Measurements from ENCODE around the gene ANKLE1.

GRCh38 chr19:17305216-17305516, 23.5 kb downstream of the ANKLE1 start:
- no peak for TF ChIP-seq POLR2AphosphoS5 (IDR thresholded peaks at IDR 0.05; ENCODE audit: low read depth)
- TF ChIP-seq, protein P1, sequence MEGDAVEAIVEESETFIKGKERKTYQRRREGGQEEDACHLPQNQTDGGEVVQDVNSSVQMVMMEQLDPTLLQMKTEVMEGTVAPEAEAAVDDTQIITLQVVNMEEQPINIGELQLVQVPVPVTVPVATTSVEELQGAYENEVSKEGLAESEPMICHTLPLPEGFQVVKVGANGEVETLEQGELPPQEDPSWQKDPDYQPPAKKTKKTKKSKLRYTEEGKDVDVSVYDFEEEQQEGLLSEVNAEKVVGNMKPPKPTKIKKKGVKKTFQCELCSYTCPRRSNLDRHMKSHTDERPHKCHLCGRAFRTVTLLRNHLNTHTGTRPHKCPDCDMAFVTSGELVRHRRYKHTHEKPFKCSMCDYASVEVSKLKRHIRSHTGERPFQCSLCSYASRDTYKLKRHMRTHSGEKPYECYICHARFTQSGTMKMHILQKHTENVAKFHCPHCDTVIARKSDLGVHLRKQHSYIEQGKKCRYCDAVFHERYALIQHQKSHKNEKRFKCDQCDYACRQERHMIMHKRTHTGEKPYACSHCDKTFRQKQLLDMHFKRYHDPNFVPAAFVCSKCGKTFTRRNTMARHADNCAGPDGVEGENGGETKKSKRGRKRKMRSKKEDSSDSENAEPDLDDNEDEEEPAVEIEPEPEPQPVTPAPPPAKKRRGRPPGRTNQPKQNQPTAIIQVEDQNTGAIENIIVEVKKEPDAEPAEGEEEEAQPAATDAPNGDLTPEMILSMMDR (conservative IDR thresholded peaks at IDR 0.05; ENCODE audit: low read depth in 2 of 2) = no peak
- TF ChIP-seq CREB1 (CRISPR knock-in tag; IDR thresholded peaks at IDR 0.05; ENCODE audit: low read depth) = no peak
- TF ChIP-seq EZH2phosphoT487 (IDR thresholded peaks at IDR 0.05; ENCODE audit: unreplicated experiment) = no peak
- TF ChIP-seq, protein P2, sequence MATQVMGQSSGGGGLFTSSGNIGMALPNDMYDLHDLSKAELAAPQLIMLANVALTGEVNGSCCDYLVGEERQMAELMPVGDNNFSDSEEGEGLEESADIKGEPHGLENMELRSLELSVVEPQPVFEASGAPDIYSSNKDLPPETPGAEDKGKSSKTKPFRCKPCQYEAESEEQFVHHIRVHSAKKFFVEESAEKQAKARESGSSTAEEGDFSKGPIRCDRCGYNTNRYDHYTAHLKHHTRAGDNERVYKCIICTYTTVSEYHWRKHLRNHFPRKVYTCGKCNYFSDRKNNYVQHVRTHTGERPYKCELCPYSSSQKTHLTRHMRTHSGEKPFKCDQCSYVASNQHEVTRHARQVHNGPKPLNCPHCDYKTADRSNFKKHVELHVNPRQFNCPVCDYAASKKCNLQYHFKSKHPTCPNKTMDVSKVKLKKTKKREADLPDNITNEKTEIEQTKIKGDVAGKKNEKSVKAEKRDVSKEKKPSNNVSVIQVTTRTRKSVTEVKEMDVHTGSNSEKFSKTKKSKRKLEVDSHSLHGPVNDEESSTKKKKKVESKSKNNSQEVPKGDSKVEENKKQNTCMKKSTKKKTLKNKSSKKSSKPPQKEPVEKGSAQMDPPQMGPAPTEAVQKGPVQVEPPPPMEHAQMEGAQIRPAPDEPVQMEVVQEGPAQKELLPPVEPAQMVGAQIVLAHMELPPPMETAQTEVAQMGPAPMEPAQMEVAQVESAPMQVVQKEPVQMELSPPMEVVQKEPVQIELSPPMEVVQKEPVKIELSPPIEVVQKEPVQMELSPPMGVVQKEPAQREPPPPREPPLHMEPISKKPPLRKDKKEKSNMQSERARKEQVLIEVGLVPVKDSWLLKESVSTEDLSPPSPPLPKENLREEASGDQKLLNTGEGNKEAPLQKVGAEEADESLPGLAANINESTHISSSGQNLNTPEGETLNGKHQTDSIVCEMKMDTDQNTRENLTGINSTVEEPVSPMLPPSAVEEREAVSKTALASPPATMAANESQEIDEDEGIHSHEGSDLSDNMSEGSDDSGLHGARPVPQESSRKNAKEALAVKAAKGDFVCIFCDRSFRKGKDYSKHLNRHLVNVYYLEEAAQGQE (IDR thresholded peaks at IDR 0.05; ENCODE audit: unreplicated experiment) = no peak
- TF ChIP-seq EZH2 (IDR thresholded peaks at IDR 0.05; ENCODE audit: low read depth, unreplicated experiment) = no peak
- no peak for TF ChIP-seq JUNB (IDR thresholded peaks at IDR 0.05; ENCODE audit: unreplicated experiment)
- no peak for TF ChIP-seq ZNF114 (CRISPR knock-in tag; IDR thresholded peaks at IDR 0.05)
- TF ChIP-seq, protein P3, sequence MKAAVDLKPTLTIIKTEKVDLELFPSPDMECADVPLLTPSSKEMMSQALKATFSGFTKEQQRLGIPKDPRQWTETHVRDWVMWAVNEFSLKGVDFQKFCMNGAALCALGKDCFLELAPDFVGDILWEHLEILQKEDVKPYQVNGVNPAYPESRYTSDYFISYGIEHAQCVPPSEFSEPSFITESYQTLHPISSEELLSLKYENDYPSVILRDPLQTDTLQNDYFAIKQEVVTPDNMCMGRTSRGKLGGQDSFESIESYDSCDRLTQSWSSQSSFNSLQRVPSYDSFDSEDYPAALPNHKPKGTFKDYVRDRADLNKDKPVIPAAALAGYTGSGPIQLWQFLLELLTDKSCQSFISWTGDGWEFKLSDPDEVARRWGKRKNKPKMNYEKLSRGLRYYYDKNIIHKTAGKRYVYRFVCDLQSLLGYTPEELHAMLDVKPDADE (IDR thresholded peaks at IDR 0.05) = no peak
- TF ChIP-seq NANOG (IDR thresholded peaks at IDR 0.05; ENCODE audit: borderline replicate concordance) = no peak
- no peak for TF ChIP-seq STAT1 (IDR thresholded peaks at IDR 0.05; ENCODE audit: unreplicated experiment)
- TF ChIP-seq ZNF462 (CRISPR knock-in tag; IDR thresholded peaks at IDR 0.05) = no peak

All from GM23338 (cell line).